ENCODE results near the gene ZNF205. TPM values are rescaled to one million over a fixed set of nuclear protein-coding genes. Genes with fewer than 3 reads are reported as not detected.

ZNF205 gene
- total RNA-seq, 2 donors from 2014 or later = 15.4 to 18.3 TPM

GRCh38 chr16:3085868-3086595 is 26.4 kb upstream of the ZNF205 start:
- no peak for TF ChIP-seq CTCF (conservative IDR thresholded peaks at IDR 0.05)
- Histone ChIP-seq H3K27me3 (ENCODE audit: control insufficient read depth, insufficient read depth, low read length, poor library complexity, severe bottlenecking) (no peaks in the 10 kb centered on the region), H3K4me1 (ENCODE audit: control insufficient read depth, insufficient read depth, low read length) (no peaks in the 10 kb centered on the region), H3K9ac (ENCODE audit: extremely low read depth, low read length, poor library complexity, severe bottlenecking) (no peak overlapping the region), H3K9me3 (ENCODE audit: control insufficient read depth, low read length) (no peaks in the 10 kb centered on the region), H3K36me3 (ENCODE audit: control insufficient read depth, insufficient read depth, low read length) (peaks cover 3% of the 10 kb centered on the region), H3K4me3 (ENCODE audit: low read length) (no peak overlapping the region), H3K27ac (ENCODE audit: low read depth, low read length) (no peak overlapping the region)
- Mint-ChIP-seq H3K4me1 (peaks cover 8% of the 10 kb centered on the region), H3K27me3 (ENCODE audit: insufficient read depth) (no peaks in the 10 kb centered on the region), H3K9me3 (no peaks in the 10 kb centered on the region), H3K4me3 (no peak overlapping the region), H3K27ac (no peak overlapping the region), H3K36me3 (ENCODE audit: low read depth) (peaks cover 17% of the 10 kb centered on the region)
- 93 to 96% methylated on average over 10 to 17 of the region's 17 CpGs for WGBS, 2 experiments (ENCODE audit: insufficient coverage in 1 of 2, insufficient read length in 1 of 2)
- no peak for DNase-seq

GRCh38 chr16:3086596-3087242 is 25.7 kb upstream of the ZNF205 start:
- Histone ChIP-seq H3K9ac (ENCODE audit: extremely low read depth, low read length, poor library complexity, severe bottlenecking) (no peak overlapping the region), H3K27ac (ENCODE audit: low read depth, low read length) (no peak overlapping the region), H3K4me3 (ENCODE audit: low read length) (no peak overlapping the region), H3K27me3 (ENCODE audit: control insufficient read depth, insufficient read depth, low read length, poor library complexity, severe bottlenecking) (no peaks in the 10 kb centered on the region), H3K9me3 (ENCODE audit: control insufficient read depth, low read length) (no peaks in the 10 kb centered on the region), H3K4me1 (ENCODE audit: control insufficient read depth, insufficient read depth, low read length) (no peaks in the 10 kb centered on the region), H3K36me3 (ENCODE audit: control insufficient read depth, insufficient read depth, low read length) (peaks cover 3% of the 10 kb centered on the region)
- Mint-ChIP-seq H3K4me3 (no peak overlapping the region), H3K36me3 (ENCODE audit: low read depth) (peaks cover 23% of the 10 kb centered on the region), H3K4me1 (peaks cover 8% of the 10 kb centered on the region), H3K27ac (no peak overlapping the region), H3K9me3 (no peaks in the 10 kb centered on the region), H3K27me3 (ENCODE audit: insufficient read depth) (no peaks in the 10 kb centered on the region)
- DNase-seq = peak; percentile 55
- TF ChIP-seq CTCF (conservative IDR thresholded peaks at IDR 0.05) = no peak
- 91 to 97% methylated on average over 5 to 14 of the region's 14 CpGs for whole genome bisulfite sequencing, 2 experiments (ENCODE audit: insufficient coverage in 1 of 2, insufficient read length in 1 of 2)

- H3K4me3 ChIP-seq (ENCODE audit: low read length) = no peak overlapping the region
- no peaks in the 10 kb centered on the region for H3K27me3 ChIP-seq (ENCODE audit: control insufficient read depth, insufficient read depth, low read length, poor library complexity, severe bottlenecking)
- peaks cover 3% of the 10 kb centered on the region for H3K36me3 ChIP-seq (ENCODE audit: control insufficient read depth, insufficient read depth, low read length)
- DNase-seq = peak; percentile 72
- H3K27ac ChIP-seq (ENCODE audit: low read depth, low read length) = no peak overlapping the region
- Mint-ChIP-seq H3K4me3 (no peak overlapping the region), H3K27me3 (ENCODE audit: insufficient read depth) (no peaks in the 10 kb centered on the region), H3K9me3 (no peaks in the 10 kb centered on the region), H3K4me1 (peaks cover 8% of the 10 kb centered on the region), H3K36me3 (ENCODE audit: low read depth) (peaks cover 29% of the 10 kb centered on the region), H3K27ac (peak overlapping the region; percentile 45)
- no peaks in the 10 kb centered on the region for H3K9me3 ChIP-seq (ENCODE audit: control insufficient read depth, low read length)
- no peaks in the 10 kb centered on the region for H3K4me1 ChIP-seq (ENCODE audit: control insufficient read depth, insufficient read depth, low read length)
- 71 to 86% methylated on average over 14 to 18 of the region's 18 CpGs for WGBS, 2 experiments (ENCODE audit: insufficient coverage in 1 of 2, insufficient read length in 1 of 2)
- peak; percentile 67 for TF ChIP-seq CTCF (conservative IDR thresholded peaks at IDR 0.05)
- no peak overlapping the region for H3K9ac ChIP-seq (ENCODE audit: extremely low read depth, low read length, poor library complexity, severe bottlenecking)
Measured at GRCh38 chr16:3087243-3088235, 24.8 kb upstream of the ZNF205 start.

All from endodermal cell (in vitro differentiated cells).